Loucy (cell line): ENCODE data around the gene WDR5.

Experiments
- EZH2phosphoT487 ChIP-seq: fragments of 200-600 bp; IDR thresholded peaks from 2 replicates; pipeline ENCODE4 v1.6.1; 2018; ENCODE audit warnings: antibody characterized with exemption, mild to moderate bottlenecking, moderate library complexity, borderline replicate concordance
- TF ChIP-seq, protein P1 (sequence below): fragments of 200-600 bp; sonication (generic); conservative IDR thresholded peaks from 2 replicates; pipeline ENCODE4 v1.5.1; 2014; ENCODE audit warnings: mild to moderate bottlenecking, antibody characterized with exemption, low read length

DNA sequence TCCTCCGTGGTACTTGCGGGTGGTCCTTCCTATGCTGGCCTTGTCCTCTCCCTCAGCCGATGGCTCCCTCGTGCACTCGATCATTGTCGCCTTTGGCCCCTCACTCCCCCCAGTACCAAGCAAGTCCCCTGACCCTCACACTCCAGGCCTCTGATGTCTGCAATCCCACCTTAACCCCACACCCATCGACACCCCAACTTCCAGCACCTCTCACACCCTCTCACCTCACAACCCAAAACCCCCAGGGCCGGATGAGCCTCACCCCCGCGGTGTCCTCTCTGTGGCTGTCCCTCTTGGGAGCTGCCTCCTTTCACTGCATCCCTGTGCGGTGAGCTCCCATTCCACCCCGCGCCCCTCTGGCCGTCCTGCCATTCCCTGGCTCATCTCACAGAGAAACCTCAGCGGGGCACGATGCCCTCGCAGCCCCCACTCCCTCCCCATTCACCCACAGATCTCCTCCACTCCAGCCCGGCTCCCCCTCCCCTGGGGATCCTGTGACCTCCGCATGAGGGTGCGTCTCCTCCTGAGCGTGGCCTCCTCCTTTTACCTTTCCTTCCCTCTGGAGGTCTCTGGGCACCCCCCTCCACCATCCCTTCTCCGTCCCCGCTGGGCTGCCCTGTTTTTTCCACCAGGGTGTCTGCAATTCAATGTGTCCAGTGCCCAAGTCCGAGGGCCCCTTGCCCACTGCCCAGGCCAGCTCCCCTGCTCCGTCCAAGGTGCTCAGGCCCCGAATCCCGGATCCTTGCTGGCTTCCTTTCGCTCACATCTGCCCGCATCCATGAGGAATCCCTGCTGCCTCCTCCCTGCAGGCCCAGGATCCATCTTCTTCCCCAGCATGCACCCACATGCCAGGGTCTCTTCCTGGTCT, 44.3 kb downstream of the WDR5 start:
- TF ChIP-seq, protein P1, sequence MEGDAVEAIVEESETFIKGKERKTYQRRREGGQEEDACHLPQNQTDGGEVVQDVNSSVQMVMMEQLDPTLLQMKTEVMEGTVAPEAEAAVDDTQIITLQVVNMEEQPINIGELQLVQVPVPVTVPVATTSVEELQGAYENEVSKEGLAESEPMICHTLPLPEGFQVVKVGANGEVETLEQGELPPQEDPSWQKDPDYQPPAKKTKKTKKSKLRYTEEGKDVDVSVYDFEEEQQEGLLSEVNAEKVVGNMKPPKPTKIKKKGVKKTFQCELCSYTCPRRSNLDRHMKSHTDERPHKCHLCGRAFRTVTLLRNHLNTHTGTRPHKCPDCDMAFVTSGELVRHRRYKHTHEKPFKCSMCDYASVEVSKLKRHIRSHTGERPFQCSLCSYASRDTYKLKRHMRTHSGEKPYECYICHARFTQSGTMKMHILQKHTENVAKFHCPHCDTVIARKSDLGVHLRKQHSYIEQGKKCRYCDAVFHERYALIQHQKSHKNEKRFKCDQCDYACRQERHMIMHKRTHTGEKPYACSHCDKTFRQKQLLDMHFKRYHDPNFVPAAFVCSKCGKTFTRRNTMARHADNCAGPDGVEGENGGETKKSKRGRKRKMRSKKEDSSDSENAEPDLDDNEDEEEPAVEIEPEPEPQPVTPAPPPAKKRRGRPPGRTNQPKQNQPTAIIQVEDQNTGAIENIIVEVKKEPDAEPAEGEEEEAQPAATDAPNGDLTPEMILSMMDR, result no peak
- TF ChIP-seq EZH2phosphoT487, result no peak
